Suppressor macrophage (primary cell): ENCODE measurements around the gene PIGV.
A peak's percentile ranks its signal among the peaks of the same experiment; 100 is the strongest.
"Not testable (repeated sequence)": the region's sequence is repeated elsewhere in the genome, so short reads cannot be mapped to it uniquely, and the experiment has no call there.

Experiments used
- DNase-seq, 4 experiments: peaks; one replicate each; pipeline ENCODE4 v3.0.0-alpha.2; 2020 to 2022

The PIGV gene

DNA sequence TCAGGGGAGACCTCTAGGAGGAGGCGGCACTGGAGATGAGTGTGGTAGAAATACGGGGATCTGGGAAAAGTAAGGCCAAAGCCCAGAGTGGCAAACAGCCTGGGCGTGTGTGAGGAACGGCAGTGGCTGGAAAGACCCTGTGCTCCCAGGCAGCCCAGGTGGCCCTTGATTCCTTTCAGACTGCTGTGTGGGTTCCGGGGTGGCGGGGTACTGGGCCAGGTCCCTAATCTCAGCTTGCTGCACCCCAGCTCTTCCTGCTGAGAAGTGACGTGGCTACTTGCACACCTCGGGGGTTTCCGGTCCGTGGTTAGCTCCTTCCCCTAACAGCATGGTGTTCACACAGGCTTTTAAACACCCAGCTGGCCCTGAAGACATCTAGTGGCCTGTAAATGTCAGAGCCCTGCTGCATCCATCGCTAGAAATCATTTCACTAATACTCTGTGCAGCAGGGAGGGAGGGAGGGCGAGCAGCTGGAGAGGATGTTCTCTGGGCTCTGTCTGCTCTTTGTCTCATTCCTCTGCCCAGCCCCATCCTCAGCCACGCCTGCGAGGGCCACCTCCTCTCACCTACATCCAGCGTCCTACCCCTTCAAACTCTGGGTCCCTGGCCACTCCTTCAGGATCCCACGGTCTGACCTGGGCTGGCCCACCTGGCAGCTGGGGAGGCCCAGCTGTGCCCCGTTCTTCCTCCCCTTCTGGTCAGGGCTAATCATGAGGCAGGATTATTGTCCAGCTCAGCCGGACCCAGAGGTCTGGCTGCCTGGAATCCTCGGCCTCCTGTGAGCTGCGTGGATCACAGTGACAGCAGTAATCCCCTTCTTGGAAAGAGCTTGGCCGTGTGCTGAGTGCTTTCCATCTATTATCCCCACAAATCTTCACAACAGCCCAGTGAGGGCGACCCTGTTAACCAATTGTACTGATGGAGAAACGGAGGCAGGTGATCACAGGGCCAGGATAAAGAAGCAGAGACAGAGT lies 46.0 kb downstream of the PIGV start:
- peak; percentile 21 to 62 (median 52) for DNase-seq

DNA sequence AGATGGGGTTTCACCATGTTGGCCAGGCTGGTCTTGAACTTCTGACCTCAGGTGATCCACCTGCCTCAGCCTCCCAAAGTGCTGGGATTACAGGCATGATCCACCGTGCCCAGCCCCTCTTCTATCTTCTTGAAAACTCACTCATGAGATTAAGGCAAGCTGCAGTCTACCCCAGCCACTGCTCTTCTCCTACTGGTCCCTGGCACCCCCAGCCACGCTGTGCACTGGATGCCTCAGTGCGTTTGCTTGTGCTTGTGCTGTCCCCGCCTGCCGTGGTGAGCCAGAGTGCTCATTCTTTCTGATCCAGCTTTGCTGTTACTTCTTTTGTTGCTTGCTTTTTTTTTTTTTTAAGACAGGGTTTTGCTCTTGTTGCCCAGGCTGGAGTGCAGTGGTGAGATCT lies 49.9 kb downstream of the PIGV start:
- DNase-seq: not testable (repeated sequence)

- peak in 1 of 4 experiments; percentile 33 for DNase-seq
Measured at GRCh38 chr1:26838474-26839338, 51.0 kb downstream of the PIGV start.

GRCh38 chr1:26839339-26839722 lies 51.6 kb downstream of the PIGV start:
- DNase-seq: no peak

GRCh38 chr1:26839779-26840178 lies 52.0 kb downstream of the PIGV start:
- DNase-seq: no peak

GRCh38 chr1:26844424-26845196 lies 56.9 kb downstream of the PIGV start:
- DNase-seq: no peak

- not testable (repeated sequence) for DNase-seq
Measured at GRCh38 chr1:26847826-26848225, 60.1 kb downstream of the PIGV start.
